GM12873 (cell line): Measurements from ENCODE around the gene PNMA1.

Experiments
- CTCF ChIP-seq: IDR thresholded peaks from 2 replicates; pipeline ENCODE4 v1.5.1; 2012; ENCODE audit warnings: low read depth, mild to moderate bottlenecking, moderate library complexity, low read length, control low read depth; ENCODE audit not compliant: insufficient read depth; ENCODE audit errors: missing control alignments

The PNMA1 gene

GRCh38 chr14:73709904-73710469 is 4.2 kb downstream of the PNMA1 start:
- TF ChIP-seq CTCF = no peak

- no peak for TF ChIP-seq CTCF
These were observed 13.9 kb downstream of the PNMA1 start for GRCh38 chr14:73700325-73700724.

- no peak for TF ChIP-seq CTCF
These were observed 17.5 kb downstream of the PNMA1 start for GRCh38 chr14:73696466-73697400.

- no peak for TF ChIP-seq CTCF
These were observed 18.2 kb downstream of the PNMA1 start for GRCh38 chr14:73695997-73696396.

GRCh38 chr14:73695082-73695481 is 19.1 kb downstream of the PNMA1 start:
- TF ChIP-seq CTCF = no peak

- TF ChIP-seq CTCF = no peak
These were observed 20.1 kb downstream of the PNMA1 start for GRCh38 chr14:73694083-73694482.

- no peak for TF ChIP-seq CTCF
These were observed 27.3 kb downstream of the PNMA1 start for GRCh38 chr14:73686901-73687300.
